HepG2 (cell line): Measurements from ENCODE around the gene TBKBP1. TPM values are rescaled to one million over a fixed set of nuclear protein-coding genes. Genes with fewer than 3 reads are reported as not detected.

Experiments used
- ATAC-seq: fragments of 200-7000 bp; cut with Tn5 transposase; 3 replicates; pipeline ENCODE4 v1.9.1; 2020; ENCODE audit warnings: mild to moderate bottlenecking, moderate library complexity
- BruUV-seq: library from RNA; stranded (reverse); fragments of 400-500 nt; replicated peaks from 2 replicates; lab custom pipeline; 2021; lab: Mats Ljungman, UMichigan
- CTCF ChIA-PET: fragments of 300-600 bp; formaldehyde crosslinking; extraction: SDS; loops from one replicate; lab custom pipeline; 2021; ENCODE audit warnings: low total read pairs, inconsistent platforms, low intra/inter-chr PET ratio; lab: Yijun Ruan, JAX
- POLR2A ChIA-PET: fragments of 350-600 bp; sonication (Branson Sonifier 250); formaldehyde crosslinking; loops from one replicate; lab custom pipeline; 2020; ENCODE audit warnings: antibody characterized with exemption, inconsistent platforms; lab: Yijun Ruan, JAX
- DNase-seq: peaks from one replicate; pipeline ENCODE4 v3.0.0-alpha.2; 2015; ENCODE audit warnings: low spot score
- FAIRE-seq: peaks from 3 replicates; lab custom pipeline; 2011; peaks lifted over from hg19 to GRCh38; lab: Jason Lieb, UNC
- H2AFZ ChIP-seq: one replicate; pipeline ENCODE4 v1.6.1; 2011; ENCODE audit warnings: low read length, inconsistent platforms
- H3K27ac ChIP-seq: fragments of 300-600 bp; 3 replicates; pipeline ENCODE4 v1.8.0; 2011; ENCODE audit warnings: mixed run types, mild to moderate bottlenecking, mixed read lengths, low read length, inconsistent platforms; ENCODE audit not compliant: insufficient read depth; ENCODE audit errors: extremely low read length
- H3K27me3 ChIP-seq, 2 experiments: fragments of 200-600 bp in 1 of 2; 2 replicates in 1 of 2; 3 replicates in 1 of 2; pipeline versions ENCODE4 v1.6.0 to v1.8.0; 2011; ENCODE audit warnings: low read length in 2 of 2, mild to moderate bottlenecking in 2 of 2, moderate library complexity in 2 of 2, inconsistent platforms in 1 of 2; ENCODE audit not compliant: insufficient read depth in 2 of 2, control insufficient read depth in 1 of 2
- H3K36me3 ChIP-seq, 2 experiments: fragments of 200-600 bp in 1 of 2; replicated peaks in 1 of 2; 2 replicates in 1 of 2; 3 replicates in 1 of 2; pipeline versions ENCODE4 v1.5.1 to v1.8.0; 2011; ENCODE audit warnings: low read length in 2 of 2, inconsistent platforms in 1 of 2; ENCODE audit not compliant: insufficient read depth in 2 of 2, control insufficient read depth in 1 of 2
- H3K4me1 ChIP-seq: 2 replicates; pipeline ENCODE4 v1.5.1; 2012; ENCODE audit warnings: low read length, inconsistent platforms; ENCODE audit not compliant: insufficient read depth
- H3K4me2 ChIP-seq: 2 replicates; pipeline ENCODE4 v1.6.0; 2011; ENCODE audit warnings: low read depth, low read length, inconsistent platforms
- H3K4me3 ChIP-seq, 3 experiments: fragments of 200-600 bp in 1 of 3; sonication (generic), shearing (Covaris generic) in 1 of 3; replicated peaks in 1 of 3; 2 replicates each; pipeline ENCODE4 v1.5.1; 2011 to 2016; ENCODE audit warnings: low read length in 3 of 3, inconsistent platforms in 2 of 3, low read depth in 2 of 3, mild to moderate bottlenecking in 2 of 3, control low read depth in 1 of 3, mixed read lengths in 1 of 3; ENCODE audit not compliant: insufficient read depth in 1 of 3
- H3K79me2 ChIP-seq: one replicate; pipeline ENCODE4 v1.6.1; 2011; ENCODE audit warnings: low read length, inconsistent platforms; ENCODE audit not compliant: insufficient read depth
- H3K9ac ChIP-seq: 2 replicates; pipeline ENCODE4 v1.6.0; 2011; ENCODE audit warnings: mild to moderate bottlenecking, low read depth, low read length, inconsistent platforms; ENCODE audit not compliant: insufficient read depth
- H3K9me3 ChIP-seq: 2 replicates; pipeline ENCODE4 v1.5.1; 2012; ENCODE audit warnings: mild to moderate bottlenecking, low read length
- H4K20me1 ChIP-seq: 2 replicates; pipeline ENCODE4 v1.6.0; 2011; ENCODE audit warnings: inconsistent platforms, mild to moderate bottlenecking, low read length, moderate library complexity; ENCODE audit not compliant: insufficient read depth
- CBX5 ChIP-seq: sonication (generic); formaldehyde crosslinking; IDR thresholded peaks from 2 replicates; pipeline ENCODE4 v1.4.0; 2020; ENCODE audit warnings: missing genetic modification reagents, borderline replicate concordance
- MEIS2 ChIP-seq: sonication (generic); formaldehyde crosslinking; IDR thresholded peaks from 2 replicates; pipeline ENCODE4 v1.9.0; 2021; ENCODE audit warnings: mild to moderate bottlenecking, missing genetic modification reagents
- MTERF4 ChIP-seq: sonication (generic); formaldehyde crosslinking; IDR thresholded peaks from 2 replicates; pipeline ENCODE4 v1.8.0; 2023; ENCODE audit warnings: mild to moderate bottlenecking, missing genetic modification reagents
- PAXIP1 ChIP-seq: sonication (generic); formaldehyde crosslinking; conservative IDR thresholded peaks from 2 replicates; pipeline ENCODE4 v1.4.0; 2020; ENCODE audit warnings: mild to moderate bottlenecking, missing genetic modification reagents, moderate library complexity
- RCOR2 ChIP-seq: IDR thresholded peaks from 2 replicates; pipeline ENCODE4 v1.6.1; 2016; ENCODE audit warnings: missing biosample characterization, missing genetic modification reagents
- RNF219 ChIP-seq: sonication (generic); formaldehyde crosslinking; IDR thresholded peaks from 2 replicates; pipeline ENCODE4 v1.5.0; 2020; ENCODE audit warnings: mild to moderate bottlenecking, missing genetic modification reagents
- SOX5 ChIP-seq: IDR thresholded peaks from 2 replicates; pipeline ENCODE4 v1.6.1; 2016; ENCODE audit warnings: borderline replicate concordance
- WIZ ChIP-seq: sonication (generic); formaldehyde crosslinking; IDR thresholded peaks from 2 replicates; pipeline ENCODE4 v1.5.1; 2020; ENCODE audit warnings: mild to moderate bottlenecking, missing genetic modification reagents
- ZFP41 ChIP-seq: sonication (generic); formaldehyde crosslinking; IDR thresholded peaks from 2 replicates; pipeline ENCODE4 v1.4.0; 2020; ENCODE audit warnings: mild to moderate bottlenecking, missing genetic modification reagents, borderline replicate concordance
- ZFY ChIP-seq: sonication (generic); formaldehyde crosslinking; IDR thresholded peaks from 2 replicates; pipeline ENCODE4 v1.4.0; 2020; ENCODE audit warnings: missing genetic modification reagents
- ZNF263 ChIP-seq: sonication (generic); formaldehyde crosslinking; IDR thresholded peaks from 2 replicates; pipeline ENCODE4 v1.4.0; 2020; ENCODE audit warnings: missing genetic modification reagents
- ZNF3 ChIP-seq: IDR thresholded peaks from 2 replicates; pipeline ENCODE4 v1.7.0; 2017; ENCODE audit warnings: inconsistent platforms
- ZNF501 ChIP-seq: sonication (generic); formaldehyde crosslinking; IDR thresholded peaks from 2 replicates; pipeline ENCODE4 v1.5.1; 2020; ENCODE audit warnings: mild to moderate bottlenecking, moderate library complexity, missing genetic modification reagents
- WGBS: methylation state at CpG from one replicate; pipeline ENCODE4 v1.1.6; 2017; ENCODE audit warnings: low lambda C conversion rate; 5-methylcytosine and 5-hydroxymethylcytosine counted together
- in situ Hi-C: cut with HindIII; loops from 2 replicates; pipeline ENCODE4 v1.10.0; 2017; ENCODE audit warnings: low pct_unique_long_range_greater_than_20kb; ENCODE audit not compliant: extremely low pct_ligation_motif_present
- intact Hi-C: fragments of 100-400 bp; cut with micrococcal nuclease; formaldehyde crosslinking; loops from one replicate; pipeline ENCODE4 v1.10.0; 2022; ENCODE audit not compliant: unreplicated experiment
- polyA plus RNA-seq, 8 experiments: library from polyadenylated mRNA; depleted of rRNA in 3 of 8; stranded (reverse) in 7 of 8; unstranded in 1 of 8; fragments of >200 nt; fragmentation: Illumina TruSeq in 4 of 8; extraction: Trizol in 4 of 8; gene quantifications; 2 replicates each; pipeline versions ENCODE4 v1.2.1 to v1.2.3, GENCODE V29; 2011 to 2016; ENCODE audit warnings: low read depth in 4 of 8, missing spikeins in 1 of 8, mixed read lengths in 1 of 8; ENCODE audit not compliant: insufficient read depth in 1 of 8
- total RNA-seq, 5 experiments: library from RNA; depleted of rRNA; stranded (reverse); fragments of >200 nt; fragmentation: Illumina TruSeq; extraction: Trizol; gene quantifications; 2 replicates each; pipeline ENCODE4 v1.2.3, GENCODE V29; 2016; ENCODE audit warnings: low read depth in 1 of 5
- TF ChIP-seq, protein P1 (sequence below): IDR thresholded peaks from 2 replicates; pipeline ENCODE4 v1.6.1; 2016; ENCODE audit warnings: missing compliant biosample characterization, missing genetic modification reagents, borderline replicate concordance
- TF ChIP-seq, protein P2 (sequence below): sonication (generic); formaldehyde crosslinking; IDR thresholded peaks from 2 replicates; pipeline ENCODE4 v1.5.1; 2020; ENCODE audit warnings: missing genetic modification reagents, mild to moderate bottlenecking, borderline replicate concordance

The TBKBP1 gene
- total and polyA plus RNA-seq, 2 of the 13 experiments (the other 11 are each of a cell fraction or from before 2014, with no cell fraction given), result 2.6 to 7.0 TPM

DNA sequence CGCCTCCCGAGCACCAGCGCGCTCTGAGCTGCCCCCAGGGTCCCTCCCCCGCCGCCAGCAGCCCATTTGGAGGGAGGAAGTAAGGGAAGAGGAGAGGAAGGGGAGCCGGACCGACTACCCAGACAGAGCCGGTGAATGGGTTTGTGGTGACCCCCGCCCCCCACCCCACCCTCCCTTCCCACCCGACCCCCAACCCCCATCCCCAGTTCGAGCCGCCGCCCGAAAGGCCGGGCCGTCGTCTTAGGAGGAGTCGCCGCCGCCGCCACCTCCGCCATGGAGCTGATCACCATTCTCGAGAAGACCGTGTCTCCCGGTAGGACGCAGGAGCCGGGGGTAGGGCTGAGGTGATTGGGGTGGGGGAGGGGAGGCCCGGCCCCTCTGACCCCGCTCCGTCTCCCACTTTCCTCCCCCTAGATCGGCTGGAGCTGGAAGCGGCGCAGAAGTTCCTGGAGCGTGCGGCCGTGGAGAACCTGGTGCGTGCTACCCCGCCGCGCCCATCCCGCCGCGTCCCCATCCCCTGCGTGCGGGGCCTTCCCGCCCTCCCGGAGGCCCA is 43.9 kb upstream of the TBKBP1 start:
- WGBS, result 2% methylated on average over 32 of the region's 48 CpGs
- H3K4me2 ChIP-seq, result peak overlapping the region; percentile 47; the same call in 1 of the 2 replicates
- peak overlapping the region; percentile 74 for H3K27ac ChIP-seq
- H2AFZ ChIP-seq, result no peak overlapping the region
- intact Hi-C loops (loop anchor here (1.0 to 5.0 kb wide), 3 partner anchors 15 to 37 kb away; no protein-coding TSS in a partner anchor), in situ Hi-C loops (no loop called here)
- DNase-seq (no peak), FAIRE-seq (no peak), ATAC-seq (peak; percentile 41)
- no peaks in the 10 kb centered on the region for H3K9me3 ChIP-seq
- H3K36me3 ChIP-seq, result peaks cover 17 to 28% of the 10 kb centered on the region in 2 experiments
- peaks cover 59% of the 10 kb centered on the region for H3K4me1 ChIP-seq
- H4K20me1 ChIP-seq, result peaks cover 11% of the 10 kb centered on the region; the same call in 1 of the 2 replicates
- H3K4me3 ChIP-seq, result peak overlapping the region; percentile 68 to 94 (median 83); a peak in 4 of 6 replicates
- H3K27me3 ChIP-seq, result no peaks in the 10 kb centered on the region; a peak in 1 of 5 replicates
- ChIA-PET POLR2A (interaction anchor here (0.5 to 6.7 kb wide), 31 partner anchors 7 to 1467 kb away, joined by 3 to 59 read pairs (median 4); partner anchors contain the start of genes CDC27, CDK5RAP3, EFCAB13 and LRRC46), CTCF (no interaction called here)
- peaks cover 47% of the 10 kb centered on the region for H3K79me2 ChIP-seq
- no TSS peak for BruUV-seq
- peak overlapping the region; percentile 72 for H3K9ac ChIP-seq
- TF ChIP-seq SOX5 (CRISPR knock-in tag) (no peak), ZNF263 (CRISPR knock-in tag) (no peak), ZNF501 (CRISPR knock-in tag) (no peak), ZFP41 (CRISPR knock-in tag) (0 out of 2 replicates have a peak, but pooled peaks have one; percentile 9), PAXIP1 (CRISPR knock-in tag) (peak; percentile 2; the same call in 1 of the 2 replicates), RCOR2 (CRISPR knock-in tag) (no peak), ZNF3 (CRISPR knock-in tag) (0 out of 2 replicates have a peak, but pooled peaks have one; percentile 43), MEIS2 (CRISPR knock-in tag) (no peak), WIZ (CRISPR knock-in tag) (0 out of 2 replicates have a peak, but pooled peaks have one; percentile 17), ZFY (peak; percentile 23), RNF219 (CRISPR knock-in tag) (0 out of 2 replicates have a peak, but pooled peaks have one; percentile 11), MTERF4 (CRISPR knock-in tag) (no peak; the same call in 1 of the 2 replicates), CBX5 (CRISPR knock-in tag) (no peak; the same call in 1 of the 2 replicates)
- TF ChIP-seq, protein P1, sequence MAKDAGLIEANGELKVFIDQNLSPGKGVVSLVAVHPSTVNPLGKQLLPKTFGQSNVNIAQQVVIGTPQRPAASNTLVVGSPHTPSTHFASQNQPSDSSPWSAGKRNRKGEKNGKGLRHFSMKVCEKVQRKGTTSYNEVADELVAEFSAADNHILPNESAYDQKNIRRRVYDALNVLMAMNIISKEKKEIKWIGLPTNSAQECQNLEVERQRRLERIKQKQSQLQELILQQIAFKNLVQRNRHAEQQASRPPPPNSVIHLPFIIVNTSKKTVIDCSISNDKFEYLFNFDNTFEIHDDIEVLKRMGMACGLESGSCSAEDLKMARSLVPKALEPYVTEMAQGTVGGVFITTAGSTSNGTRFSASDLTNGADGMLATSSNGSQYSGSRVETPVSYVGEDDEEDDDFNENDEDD (CRISPR knock-in tag), result no peak
- TF ChIP-seq, protein P2, sequence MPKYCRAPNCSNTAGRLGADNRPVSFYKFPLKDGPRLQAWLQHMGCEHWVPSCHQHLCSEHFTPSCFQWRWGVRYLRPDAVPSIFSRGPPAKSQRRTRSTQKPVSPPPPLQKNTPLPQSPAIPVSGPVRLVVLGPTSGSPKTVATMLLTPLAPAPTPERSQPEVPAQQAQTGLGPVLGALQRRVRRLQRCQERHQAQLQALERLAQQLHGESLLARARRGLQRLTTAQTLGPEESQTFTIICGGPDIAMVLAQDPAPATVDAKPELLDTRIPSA (CRISPR knock-in tag), result no peak
